A673 (cell line): Measurements from ENCODE around the gene MSL3.

ENCODE experiments used
- CTCF ChIP-seq: fragments of 300-800, 200-600 bp; sonication (generic); conservative IDR thresholded peaks from 2 replicates; pipeline ENCODE4 v1.5.1; 2017; ENCODE audit warnings: low read depth, mild to moderate bottlenecking, antibody characterized with exemption, low read length, moderate library complexity, mixed read lengths
- EZH2 ChIP-seq: fragments of 200-600 bp; sonication (generic); IDR thresholded peaks from 2 replicates; pipeline ENCODE4 v1.6.1; 2017; ENCODE audit warnings: borderline replicate concordance, low read depth, mild to moderate bottlenecking, mixed read lengths, antibody characterized with exemption, low read length; ENCODE audit not compliant: poor library complexity, severe bottlenecking

GRCh38 chrX:11759172-11759460, 1.1 kb downstream of the MSL3 start:
- TF ChIP-seq CTCF (no peak), EZH2 (no peak)
